ENCODE measurements around the gene COQ8B. TPM values are rescaled to one million over a fixed set of nuclear protein-coding genes. Genes with fewer than 3 reads are reported as not detected.

COQ8B gene
- total RNA-seq, 1 experiment from 2014 or later, result 31.3 TPM

DNA sequence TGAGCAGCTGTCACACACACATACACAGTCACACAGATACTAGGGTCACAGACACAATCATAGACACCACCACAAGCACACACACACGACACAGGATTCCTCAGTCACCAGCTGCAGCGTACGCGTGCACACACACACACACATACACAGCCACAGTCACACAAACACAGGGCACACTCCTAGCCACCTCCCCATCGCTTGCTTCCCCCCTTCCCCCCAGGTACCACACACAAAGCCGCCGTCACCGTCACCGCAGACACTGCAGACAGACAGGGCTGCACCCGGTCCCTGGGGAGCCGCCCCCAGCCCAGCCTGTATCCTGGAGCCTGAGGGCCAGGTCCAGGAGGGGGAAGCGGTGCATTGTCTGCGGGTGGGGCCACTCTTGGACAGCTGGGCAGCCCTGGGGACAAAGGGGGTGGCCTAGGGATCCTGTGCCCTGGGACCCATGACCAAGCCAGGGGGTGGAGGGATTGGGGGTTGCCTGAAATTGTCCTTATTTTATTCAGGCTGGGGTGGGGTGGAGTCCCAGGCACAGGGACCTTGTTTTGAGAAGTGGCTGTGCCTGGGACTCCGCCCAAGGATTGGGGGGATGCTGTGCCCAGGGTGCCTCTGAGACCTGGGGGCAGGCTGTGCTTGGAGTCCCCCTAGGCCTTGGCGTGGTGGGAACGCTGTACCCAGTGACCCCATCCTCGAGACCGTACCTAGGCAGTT, 27.2 kb downstream of the COQ8B start:
- Histone ChIP-seq H3K27ac (ENCODE audit: low read length) (peak overlapping the region; percentile 90), H3K9me2 (replicated peaks; ENCODE audit: insufficient read depth, low read length) (no peaks in the 10 kb centered on the region), H3K9me3 (ENCODE audit: low read length) (no peaks in the 10 kb centered on the region), H3K79me2 (ENCODE audit: low read length) (peaks cover 38% of the 10 kb centered on the region), H2AFZ (ENCODE audit: low read length) (no peak overlapping the region), H3K36me3 (ENCODE audit: insufficient read depth, low read length) (peaks cover 18% of the 10 kb centered on the region), H3K9ac (ENCODE audit: low read length) (peak overlapping the region; percentile 99), H3K4me3 (ENCODE audit: low read length) (peak overlapping the region; percentile 97), H3K27me3 (ENCODE audit: low read length) (no peaks in the 10 kb centered on the region), H4K20me1 (ENCODE audit: insufficient read depth, low read depth, low read length) (peaks cover 15% of the 10 kb centered on the region; the same call in 1 of the 2 replicates), H3K4me2 (ENCODE audit: low read depth, low read length, poor library complexity, severe bottlenecking) (peak overlapping the region; percentile 78), H3K4me1 (ENCODE audit: low read length) (peaks cover 63% of the 10 kb centered on the region)
- DNase-seq, result peak; percentile 68

DNA sequence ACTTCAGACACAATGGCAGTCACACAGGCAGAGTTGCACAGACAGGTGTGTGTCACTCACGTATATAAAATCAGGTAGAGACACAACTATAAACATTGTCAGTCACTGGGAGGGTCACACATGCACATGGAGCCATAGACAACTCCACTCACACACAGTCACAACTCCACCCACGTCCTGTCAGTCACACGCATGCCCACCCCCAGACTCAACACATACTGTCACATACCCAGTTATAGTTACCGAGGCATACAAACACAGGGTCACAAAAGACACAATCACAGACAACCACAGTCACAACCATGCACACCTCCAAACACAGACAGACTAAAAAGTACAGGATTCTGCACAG, 27.7 kb downstream of the COQ8B start:
- H3K27ac ChIP-seq (ENCODE audit: low read length), result peak overlapping the region; percentile 90
- H2AFZ ChIP-seq (ENCODE audit: low read length), result no peak overlapping the region
- H4K20me1 ChIP-seq (ENCODE audit: insufficient read depth, low read depth, low read length), result peaks cover 15% of the 10 kb centered on the region; the same call in 1 of the 2 replicates
- H3K9me3 ChIP-seq (ENCODE audit: low read length), result no peaks in the 10 kb centered on the region
- DNase-seq, result no peak
- H3K4me3 ChIP-seq (ENCODE audit: low read length), result peak overlapping the region; percentile 97
- peak overlapping the region; percentile 78 for H3K4me2 ChIP-seq (ENCODE audit: low read depth, low read length, poor library complexity, severe bottlenecking)
- H3K27me3 ChIP-seq (ENCODE audit: low read length), result no peaks in the 10 kb centered on the region
- peak overlapping the region; percentile 99 for H3K9ac ChIP-seq (ENCODE audit: low read length)
- H3K9me2 ChIP-seq (replicated peaks; ENCODE audit: insufficient read depth, low read length), result no peaks in the 10 kb centered on the region
- H3K79me2 ChIP-seq (ENCODE audit: low read length), result peaks cover 38% of the 10 kb centered on the region
- peaks cover 18% of the 10 kb centered on the region for H3K36me3 ChIP-seq (ENCODE audit: insufficient read depth, low read length)
- peaks cover 69% of the 10 kb centered on the region for H3K4me1 ChIP-seq (ENCODE audit: low read length)

GRCh38 chr19:40688309-40688708, 28.4 kb downstream of the COQ8B start:
- H3K9me2 ChIP-seq (replicated peaks; ENCODE audit: insufficient read depth, low read length), result no peaks in the 10 kb centered on the region

DNA sequence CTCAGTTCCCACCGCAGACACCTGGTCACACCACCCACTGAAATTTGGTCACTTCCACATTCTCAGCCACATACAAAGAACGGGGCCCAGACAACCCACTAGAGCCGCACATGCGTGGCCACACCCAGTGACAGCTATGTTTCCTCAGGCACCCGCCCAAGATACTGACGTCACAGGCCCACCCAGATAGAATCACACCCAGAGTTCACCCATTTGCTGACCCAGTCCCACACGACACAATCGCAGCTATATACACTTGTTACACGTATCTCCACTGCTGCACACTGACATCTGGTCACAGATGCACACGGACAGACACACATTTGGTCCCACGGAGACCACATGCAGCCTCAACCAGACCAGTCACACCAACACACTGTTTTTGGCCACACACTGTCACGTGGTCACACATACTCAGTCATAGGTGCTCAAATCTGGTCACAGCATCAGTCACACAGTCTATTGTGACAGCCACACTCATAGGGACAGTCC, 29.1 kb downstream of the COQ8B start:
- Histone ChIP-seq H3K9ac (ENCODE audit: low read length) (peak overlapping the region; percentile 99), H3K4me2 (ENCODE audit: low read depth, low read length, poor library complexity, severe bottlenecking) (peak overlapping the region; percentile 78), H3K27me3 (ENCODE audit: low read length) (no peaks in the 10 kb centered on the region), H3K4me3 (ENCODE audit: low read length) (peak overlapping the region; percentile 97; the same call in 1 of the 2 replicates), H3K4me1 (ENCODE audit: low read length) (peaks cover 82% of the 10 kb centered on the region), H3K9me2 (replicated peaks; ENCODE audit: insufficient read depth, low read length) (no peaks in the 10 kb centered on the region), H4K20me1 (ENCODE audit: insufficient read depth, low read depth, low read length) (peaks cover 15% of the 10 kb centered on the region; the same call in 1 of the 2 replicates), H3K9me3 (ENCODE audit: low read length) (no peaks in the 10 kb centered on the region), H3K36me3 (ENCODE audit: insufficient read depth, low read length) (peaks cover 22% of the 10 kb centered on the region), H2AFZ (ENCODE audit: low read length) (no peak overlapping the region), H3K79me2 (ENCODE audit: low read length) (peaks cover 41% of the 10 kb centered on the region), H3K27ac (ENCODE audit: low read length) (peak overlapping the region; percentile 90)
- DNase-seq, result peak; percentile 91

More at GRCh38 chr19:40688309-40688708, 28.4 kb downstream of the COQ8B start:
- H3K9ac ChIP-seq (ENCODE audit: low read length), result peak overlapping the region; percentile 99
- H3K27ac ChIP-seq (ENCODE audit: low read length), result peak overlapping the region; percentile 90
- peaks cover 18% of the 10 kb centered on the region for H3K36me3 ChIP-seq (ENCODE audit: insufficient read depth, low read length)
- H3K4me3 ChIP-seq (ENCODE audit: low read length), result peak overlapping the region; percentile 97
- H3K4me1 ChIP-seq (ENCODE audit: low read length), result peaks cover 75% of the 10 kb centered on the region
- H3K9me3 ChIP-seq (ENCODE audit: low read length), result no peaks in the 10 kb centered on the region
- peaks cover 15% of the 10 kb centered on the region; the same call in 1 of the 2 replicates for H4K20me1 ChIP-seq (ENCODE audit: insufficient read depth, low read depth, low read length)
- H2AFZ ChIP-seq (ENCODE audit: low read length), result no peak overlapping the region
- no peak for DNase-seq
- peaks cover 38% of the 10 kb centered on the region for H3K79me2 ChIP-seq (ENCODE audit: low read length)
- H3K4me2 ChIP-seq (ENCODE audit: low read depth, low read length, poor library complexity, severe bottlenecking), result peak overlapping the region; percentile 78
- H3K27me3 ChIP-seq (ENCODE audit: low read length), result no peaks in the 10 kb centered on the region

- H3K4me2 ChIP-seq (ENCODE audit: low read depth, low read length, poor library complexity, severe bottlenecking), result peak overlapping the region; percentile 78
- no peaks in the 10 kb centered on the region for H3K9me3 ChIP-seq (ENCODE audit: low read length)
- H2AFZ ChIP-seq (ENCODE audit: low read length), result no peak overlapping the region
- peak overlapping the region; percentile 97; the same call in 1 of the 2 replicates for H3K4me3 ChIP-seq (ENCODE audit: low read length)
- H4K20me1 ChIP-seq (ENCODE audit: insufficient read depth, low read depth, low read length), result peaks cover 15% of the 10 kb centered on the region; the same call in 1 of the 2 replicates
- peaks cover 47% of the 10 kb centered on the region for H3K79me2 ChIP-seq (ENCODE audit: low read length)
- H3K27ac ChIP-seq (ENCODE audit: low read length), result peak overlapping the region; percentile 90
- no peak for DNase-seq
- no peaks in the 10 kb centered on the region for H3K27me3 ChIP-seq (ENCODE audit: low read length)
- H3K9me2 ChIP-seq (replicated peaks; ENCODE audit: insufficient read depth, low read length), result no peaks in the 10 kb centered on the region
- H3K4me1 ChIP-seq (ENCODE audit: low read length), result peaks cover 88% of the 10 kb centered on the region
- H3K9ac ChIP-seq (ENCODE audit: low read length), result peak overlapping the region; percentile 99
- peaks cover 27% of the 10 kb centered on the region for H3K36me3 ChIP-seq (ENCODE audit: insufficient read depth, low read length)
These were observed 29.7 kb downstream of the COQ8B start for GRCh38 chr19:40686882-40687524.

DNA sequence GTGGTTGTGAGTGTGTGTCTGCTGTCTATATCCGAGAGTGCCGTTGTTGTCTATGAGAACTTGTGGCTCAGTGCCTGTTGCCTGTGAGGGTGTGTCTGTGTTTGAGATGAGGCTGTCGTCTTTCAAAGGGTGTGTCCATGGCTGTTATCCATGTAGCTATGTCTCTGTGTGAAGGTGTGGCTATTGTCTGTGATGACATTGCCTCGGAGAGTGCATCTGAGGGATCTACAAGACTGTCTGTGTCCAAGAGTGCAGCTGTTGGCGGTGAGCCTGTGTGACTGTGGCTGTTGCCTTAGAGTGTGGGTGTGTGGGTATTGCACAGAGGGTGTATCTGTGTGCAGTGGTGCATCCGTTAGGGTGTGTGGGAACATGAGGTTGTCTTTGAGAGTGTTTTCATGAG, 31.1 kb downstream of the COQ8B start:
- peaks cover 39% of the 10 kb centered on the region for H3K36me3 ChIP-seq (ENCODE audit: insufficient read depth, low read length)
- H3K27ac ChIP-seq (ENCODE audit: low read length), result peak overlapping the region; percentile 96
- no peaks in the 10 kb centered on the region for H3K9me2 ChIP-seq (replicated peaks; ENCODE audit: insufficient read depth, low read length)
- no peak overlapping the region for H3K4me3 ChIP-seq (ENCODE audit: low read length)
- H3K4me1 ChIP-seq (ENCODE audit: low read length), result peaks cover 77% of the 10 kb centered on the region
- peaks cover 47% of the 10 kb centered on the region for H3K79me2 ChIP-seq (ENCODE audit: low read length)
- no peak overlapping the region for H2AFZ ChIP-seq (ENCODE audit: low read length)
- no peaks in the 10 kb centered on the region for H3K9me3 ChIP-seq (ENCODE audit: low read length)
- H3K27me3 ChIP-seq (ENCODE audit: low read length), result no peaks in the 10 kb centered on the region
- H3K4me2 ChIP-seq (ENCODE audit: low read depth, low read length, poor library complexity, severe bottlenecking), result no peak overlapping the region
- H3K9ac ChIP-seq (ENCODE audit: low read length), result no peak overlapping the region
- peaks cover 15% of the 10 kb centered on the region; the same call in 1 of the 2 replicates for H4K20me1 ChIP-seq (ENCODE audit: insufficient read depth, low read depth, low read length)
- no peak for DNase-seq

DNA sequence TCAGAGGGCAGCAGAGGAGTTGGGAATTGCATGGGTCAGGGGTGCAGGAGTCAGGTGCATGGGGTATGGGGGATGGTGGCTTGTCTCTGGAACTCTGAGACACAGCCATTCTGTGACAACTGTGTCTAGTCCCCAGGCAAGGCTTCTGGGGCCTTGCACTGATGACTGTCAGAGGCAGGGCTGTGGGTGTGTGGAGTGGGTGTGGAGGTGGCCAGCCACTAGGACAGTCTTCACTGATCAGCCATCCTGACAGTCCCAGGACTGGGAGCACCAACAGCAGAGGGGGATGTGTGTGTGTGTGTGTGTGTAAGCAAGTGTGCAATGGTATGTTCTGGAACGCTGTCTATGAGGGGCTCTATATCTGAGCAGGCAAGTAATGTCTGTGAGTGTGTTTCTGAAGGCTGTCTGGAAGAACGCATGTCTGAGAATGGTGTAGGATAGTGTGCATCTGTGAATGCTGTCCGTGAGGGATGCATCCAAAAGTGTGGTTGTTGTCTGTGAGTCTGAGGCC, 31.6 kb downstream of the COQ8B start:
- Histone ChIP-seq H3K9ac (ENCODE audit: low read length) (no peak overlapping the region), H3K9me2 (replicated peaks; ENCODE audit: insufficient read depth, low read length) (no peaks in the 10 kb centered on the region), H3K9me3 (ENCODE audit: low read length) (no peaks in the 10 kb centered on the region), H3K4me2 (ENCODE audit: low read depth, low read length, poor library complexity, severe bottlenecking) (no peak overlapping the region), H3K79me2 (ENCODE audit: low read length) (peaks cover 45% of the 10 kb centered on the region), H2AFZ (ENCODE audit: low read length) (no peak overlapping the region), H3K4me1 (ENCODE audit: low read length) (peaks cover 77% of the 10 kb centered on the region), H4K20me1 (ENCODE audit: insufficient read depth, low read depth, low read length) (peaks cover 15% of the 10 kb centered on the region; the same call in 1 of the 2 replicates), H3K27ac (ENCODE audit: low read length) (peak overlapping the region; percentile 96), H3K36me3 (ENCODE audit: insufficient read depth, low read length) (peaks cover 41% of the 10 kb centered on the region), H3K27me3 (ENCODE audit: low read length) (no peaks in the 10 kb centered on the region), H3K4me3 (ENCODE audit: low read length) (no peak overlapping the region)
- DNase-seq, result peak; percentile 51

GRCh38 chr19:40684280-40684679, 32.4 kb downstream of the COQ8B start:
- Histone ChIP-seq H4K20me1 (ENCODE audit: insufficient read depth, low read depth, low read length) (peaks cover 15% of the 10 kb centered on the region; the same call in 1 of the 2 replicates), H3K79me2 (ENCODE audit: low read length) (peaks cover 37% of the 10 kb centered on the region), H3K27me3 (ENCODE audit: low read length) (no peaks in the 10 kb centered on the region), H3K27ac (ENCODE audit: low read length) (peak overlapping the region; percentile 96), H3K36me3 (ENCODE audit: insufficient read depth, low read length) (peaks cover 48% of the 10 kb centered on the region), H3K9me2 (replicated peaks; ENCODE audit: insufficient read depth, low read length) (no peaks in the 10 kb centered on the region), H3K9me3 (ENCODE audit: low read length) (no peaks in the 10 kb centered on the region), H2AFZ (ENCODE audit: low read length) (no peak overlapping the region), H3K4me3 (ENCODE audit: low read length) (no peak overlapping the region), H3K4me2 (ENCODE audit: low read depth, low read length, poor library complexity, severe bottlenecking) (peak overlapping the region; percentile 85), H3K9ac (ENCODE audit: low read length) (no peak overlapping the region), H3K4me1 (ENCODE audit: low read length) (peaks cover 78% of the 10 kb centered on the region)
- no peak for DNase-seq

Measured in Karpas-422 (cell line).